GM23338 (cell line): Measurements from ENCODE around the gene ME3. TPM values are rescaled to one million over a fixed set of nuclear protein-coding genes. Genes with fewer than 3 reads are reported as not detected.
A peak's percentile ranks its signal among the peaks of the same experiment; 100 is the strongest.

Source experiments
- ATAC-seq: fragments of 200-7000 bp; cut with Tn5 transposase; 3 replicates; pipeline ENCODE4 v1.9.1; 2020
- DNase-seq: peaks from one replicate; pipeline ENCODE4 v3.0.0-alpha.2; 2015; ENCODE audit warnings: low spot score
- H2AFZ ChIP-seq: fragments of 200-600 bp; sonication (generic); 2 replicates; pipeline ENCODE4 v1.8.0; 2016; ENCODE audit warnings: antibody characterized with exemption, mild to moderate bottlenecking, moderate library complexity
- H3F3A ChIP-seq: fragments of 200-600 bp; sonication (generic); replicated peaks from 2 replicates; pipeline ENCODE4 v1.8.0; 2017; ENCODE audit warnings: antibody characterized with exemption, mixed run types, low read depth
- H3K27ac ChIP-seq: fragments of 200-600 bp; sonication (generic); 2 replicates; pipeline ENCODE4 v1.6.1; 2016; ENCODE audit warnings: low read depth
- H3K27me3 ChIP-seq: fragments of 200-600 bp; sonication (generic); 2 replicates; pipeline ENCODE4 v1.8.0; 2016; ENCODE audit warnings: mild to moderate bottlenecking, mixed run types, moderate library complexity; ENCODE audit not compliant: insufficient read depth
- H3K36me3 ChIP-seq: fragments of 200-600 bp; sonication (generic); 2 replicates; pipeline ENCODE4 v1.8.0; 2016; ENCODE audit warnings: mild to moderate bottlenecking; ENCODE audit not compliant: insufficient read depth
- H3K4me1 ChIP-seq: fragments of 200-600 bp; sonication (generic); 2 replicates; pipeline ENCODE4 v1.8.0; 2016; ENCODE audit warnings: mild to moderate bottlenecking, moderate library complexity; ENCODE audit not compliant: insufficient read depth
- H3K4me2 ChIP-seq: fragments of 200-600 bp; sonication (generic); 2 replicates; pipeline ENCODE4 v1.7.1; 2017; ENCODE audit warnings: mixed run types
- H3K4me3 ChIP-seq: fragments of 200-600 bp; sonication (generic); 2 replicates; pipeline ENCODE4 v1.6.1; 2016; ENCODE audit warnings: mixed run types
- H3K79me2 ChIP-seq: fragments of 200-600 bp; sonication (generic); replicated peaks from 2 replicates; pipeline ENCODE4 v1.8.0; 2017; ENCODE audit warnings: mild to moderate bottlenecking; ENCODE audit not compliant: insufficient read depth
- H3K9me2 ChIP-seq: fragments of 200-600 bp; sonication (generic); 2 replicates; pipeline ENCODE4 v1.8.0; 2017; ENCODE audit not compliant: insufficient read depth
- H4K20me1 ChIP-seq: fragments of 200-600 bp; sonication (generic); replicated peaks from 2 replicates; pipeline ENCODE4 v1.8.0; 2017; ENCODE audit warnings: mild to moderate bottlenecking; ENCODE audit not compliant: insufficient read depth
- H3K27ac Mint-ChIP-seq: 2 replicates; pipeline ENCODE4 v1.8.0; 2020; ENCODE audit warnings: inconsistent platforms, mild to moderate bottlenecking, moderate library complexity, mixed read lengths
- H3K27me3 Mint-ChIP-seq: 3 replicates; pipeline ENCODE4 v1.8.0; 2022; ENCODE audit warnings: low read depth, mild to moderate bottlenecking, moderate library complexity, mixed read lengths, inconsistent platforms; ENCODE audit not compliant: insufficient read depth, poor library complexity
- H3K36me3 Mint-ChIP-seq: 3 replicates; pipeline ENCODE4 v1.8.0; 2021; ENCODE audit warnings: low read depth, mild to moderate bottlenecking, inconsistent platforms, moderate library complexity, mixed read lengths
- H3K4me1 Mint-ChIP-seq: 3 replicates; pipeline ENCODE4 v1.8.0; 2020; ENCODE audit warnings: mild to moderate bottlenecking, inconsistent platforms, mixed read lengths
- H3K4me3 Mint-ChIP-seq: 3 replicates; pipeline ENCODE4 v1.8.0; 2021; ENCODE audit warnings: moderate library complexity, mild to moderate bottlenecking, inconsistent platforms, mixed read lengths
- H3K9me3 Mint-ChIP-seq: 3 replicates; pipeline ENCODE4 v1.8.0; 2020; ENCODE audit warnings: moderate library complexity, mild to moderate bottlenecking, inconsistent platforms, mixed read lengths
- CREB1 ChIP-seq: fragments of 250-450 bp; sonication (Bioruptor Pico); IDR thresholded peaks from 2 replicates; pipeline ENCODE4 v1.5.0; 2020; ENCODE audit warnings: low read depth, mild to moderate bottlenecking, moderate library complexity
- CTCF ChIP-seq, 2 experiments: fragments of 200-600 bp in 1 of 2; sonication (generic) in 1 of 2; conservative IDR thresholded peaks; 2 replicates each; pipeline versions ENCODE4 v1.5.1 to v1.6.1; 2016 to 2017; ENCODE audit warnings: antibody characterized with exemption in 2 of 2, low read depth in 2 of 2, mild to moderate bottlenecking in 2 of 2, moderate library complexity in 1 of 2
- ETS1 ChIP-seq: IDR thresholded peaks from 2 replicates; pipeline ENCODE4 v1.6.1; 2016; ENCODE audit warnings: antibody characterized with exemption
- EZH2phosphoT487 ChIP-seq: fragments of 200-600 bp; sonication (generic); IDR thresholded peaks from one replicate; pipeline ENCODE4 v1.8.1; 2018; ENCODE audit warnings: antibody characterized with exemption; ENCODE audit not compliant: unreplicated experiment
- JUNB ChIP-seq: IDR thresholded peaks from one replicate; pipeline ENCODE4 v1.6.1; 2016; ENCODE audit warnings: antibody characterized with exemption; ENCODE audit not compliant: unreplicated experiment
- POLR2AphosphoS5 ChIP-seq: IDR thresholded peaks from 2 replicates; pipeline ENCODE4 v1.6.1; 2016; ENCODE audit warnings: antibody characterized with exemption, low read depth
- STAT1 ChIP-seq: IDR thresholded peaks from one replicate; pipeline ENCODE4 v1.6.1; 2016; ENCODE audit warnings: antibody characterized with exemption; ENCODE audit not compliant: unreplicated experiment
- ZNF114 ChIP-seq: fragments of 250-450 bp; sonication (Bioruptor Pico); IDR thresholded peaks from 2 replicates; pipeline ENCODE4 v1.5.0; 2020; ENCODE audit warnings: mild to moderate bottlenecking, moderate library complexity
- polyA plus RNA-seq: library from polyadenylated mRNA; unstranded; fragments of >200 nt; fragmentation: Nextera tagmentation; extraction: Ambion mirVana; gene quantifications from 2 replicates; pipeline ENCODE4 v1.2.1, GENCODE V29; 2016
- total RNA-seq: library from RNA; depleted of rRNA; stranded (reverse); fragments of >200 nt; shearing (Covaris generic); gene quantifications from 2 replicates; pipeline ENCODE4 v1.2.3, GENCODE V29; 2014

ME3 gene
- total and polyA plus RNA-seq, 2 experiments from 2014 or later = 1.3 to 4.0 TPM

GRCh38 chr11:86608251-86608799 lies 64.1 kb downstream of the ME3 start:
- H3K27ac Mint-ChIP-seq = no peak overlapping the region
- Histone ChIP-seq H2AFZ (no peak overlapping the region), H3K4me2 (no peak overlapping the region), H3K36me3 (no peaks in the 10 kb centered on the region), H3K27ac (no peak overlapping the region), H3K9me2 (no peaks in the 10 kb centered on the region), H3K4me1 (no peaks in the 10 kb centered on the region), H3K79me2 (no peaks in the 10 kb centered on the region), H3K27me3 (no peaks in the 10 kb centered on the region), H3K4me3 (no peak overlapping the region), H3F3A (no peaks in the 10 kb centered on the region), H4K20me1 (no peaks in the 10 kb centered on the region)
- peaks cover 14% of the 10 kb centered on the region for H3K4me1 Mint-ChIP-seq
- DNase-seq (peak; percentile 82), ATAC-seq (peak; percentile 86)
- no peaks in the 10 kb centered on the region for H3K9me3 Mint-ChIP-seq
- H3K4me3 Mint-ChIP-seq = no peak overlapping the region; the same call in 2 of the 3 replicates
- no peaks in the 10 kb centered on the region for H3K36me3 Mint-ChIP-seq
- TF ChIP-seq JUNB = no peak
- TF ChIP-seq CTCF (conservative IDR thresholded peaks at IDR 0.05; ENCODE audit: low read depth in 2 of 2) = peak; percentile 80 to 100
- H3K27me3 Mint-ChIP-seq = peaks cover 2% of the 10 kb centered on the region

DNA sequence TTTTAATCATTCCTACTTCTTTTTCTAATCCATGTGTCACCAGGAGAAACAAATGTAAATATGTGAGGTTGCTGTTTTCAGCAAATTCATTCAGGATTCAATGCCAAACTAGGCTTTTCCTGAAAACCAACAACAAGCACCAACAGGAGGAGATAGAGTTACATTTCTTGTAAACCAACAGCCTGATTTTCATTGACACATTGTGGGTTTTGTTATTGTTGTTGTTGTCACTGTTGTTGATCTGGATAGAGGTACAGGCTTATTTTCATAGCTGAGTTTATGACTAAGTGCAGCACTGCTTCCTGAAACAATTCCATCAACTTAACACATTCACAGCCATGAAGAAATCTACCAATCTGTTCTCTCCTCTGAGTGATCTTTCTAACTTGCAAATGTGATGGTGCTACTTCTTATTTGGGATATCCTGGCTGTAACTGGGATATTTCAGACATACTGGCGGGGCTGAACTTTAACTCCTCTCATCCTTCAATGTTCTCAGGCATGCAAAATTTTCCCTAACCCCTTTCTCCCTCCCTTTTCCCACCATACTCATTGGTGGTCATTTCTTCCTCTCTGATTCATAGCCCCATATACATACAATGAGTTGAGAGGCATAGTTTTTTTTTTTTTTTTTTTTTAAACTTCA lies 65.5 kb downstream of the ME3 start:
- peak overlapping the region; percentile 88; the same call in 1 of the 2 replicates for H2AFZ ChIP-seq
- H3K4me1 ChIP-seq = no peaks in the 10 kb centered on the region
- H3K79me2 ChIP-seq = no peaks in the 10 kb centered on the region
- H3K36me3 ChIP-seq = no peaks in the 10 kb centered on the region
- ATAC-seq (no peak), DNase-seq (no peak)
- no peaks in the 10 kb centered on the region for H4K20me1 ChIP-seq
- H3K27me3 Mint-ChIP-seq = peaks cover 2% of the 10 kb centered on the region
- H3K9me3 Mint-ChIP-seq = no peaks in the 10 kb centered on the region; the same call in 2 of the 3 replicates
- no peak overlapping the region for H3K27ac ChIP-seq
- TF ChIP-seq CREB1 (CRISPR knock-in tag) (no peak), STAT1 (no peak), ETS1 (no peak), EZH2phosphoT487 (no peak), ZNF114 (CRISPR knock-in tag) (no peak), POLR2AphosphoS5 (no peak), JUNB (no peak)
- no peak overlapping the region for H3K4me2 ChIP-seq
- H3K4me3 Mint-ChIP-seq = no peak overlapping the region
- no peak overlapping the region for H3K4me3 ChIP-seq
- no peaks in the 10 kb centered on the region for H3K27me3 ChIP-seq
- H3K27ac Mint-ChIP-seq = no peak overlapping the region
- H3F3A ChIP-seq = no peaks in the 10 kb centered on the region
- H3K36me3 Mint-ChIP-seq = no peaks in the 10 kb centered on the region
- no peaks in the 10 kb centered on the region for H3K9me2 ChIP-seq
- H3K4me1 Mint-ChIP-seq = peaks cover 14% of the 10 kb centered on the region
